Fibroblast of peridontal ligament (primary cell): ENCODE measurements around the gene TCHP.
"Not testable (repeated sequence)": the region's sequence is repeated elsewhere in the genome, so short reads cannot be mapped to it uniquely, and the experiment has no call there.

ENCODE experiments used
- DNase-seq: peaks from one replicate; pipeline ENCODE4 v3.0.0-alpha.2; 2010; ENCODE audit errors: extremely low read depth

Gene TCHP

GRCh38 chr12:109910254-109910968, 10.3 kb downstream of the TCHP start:
- no peak for DNase-seq

- DNase-seq, result no peak
Observed at GRCh38 chr12:109910969-109911348, 10.9 kb downstream of the TCHP start.

GRCh38 chr12:109912855-109913321, 12.8 kb downstream of the TCHP start:
- no peak for DNase-seq

GRCh38 chr12:109914461-109914860, 14.4 kb downstream of the TCHP start:
- no peak for DNase-seq

GRCh38 chr12:109915171-109916040, 15.3 kb downstream of the TCHP start:
- no peak for DNase-seq

- DNase-seq, result no peak
Observed at GRCh38 chr12:109916045-109916444, 16.0 kb downstream of the TCHP start.

- no peak for DNase-seq
Observed at GRCh38 chr12:109919456-109919855, 19.4 kb downstream of the TCHP start.

GRCh38 chr12:109920261-109920780, 20.2 kb downstream of the TCHP start:
- no peak for DNase-seq

GRCh38 chr12:109921982-109922381, 21.9 kb downstream of the TCHP start:
- DNase-seq, result no peak

- no peak for DNase-seq
Observed at GRCh38 chr12:109923038-109923437, 23.0 kb downstream of the TCHP start.

GRCh38 chr12:109923481-109924245, 23.6 kb downstream of the TCHP start:
- no peak for DNase-seq

- no peak for DNase-seq
Observed at GRCh38 chr12:109925185-109925840, 25.2 kb downstream of the TCHP start.

GRCh38 chr12:109926016-109926415, 25.9 kb downstream of the TCHP start:
- DNase-seq, result no peak

- no peak for DNase-seq
Observed at GRCh38 chr12:109926488-109927210, 26.6 kb downstream of the TCHP start.

GRCh38 chr12:109927622-109928021, 27.5 kb downstream of the TCHP start:
- DNase-seq, result peak; percentile 44

GRCh38 chr12:109928058-109928656, 28.1 kb downstream of the TCHP start:
- DNase-seq, result no peak

GRCh38 chr12:109929326-109929725, 29.3 kb downstream of the TCHP start:
- not testable (repeated sequence) for DNase-seq

- peak; percentile 22 for DNase-seq
Observed at GRCh38 chr12:109930028-109930800, 30.1 kb downstream of the TCHP start.

- no peak for DNase-seq
Observed at GRCh38 chr12:109931143-109931542, 31.1 kb downstream of the TCHP start.
